Esophagus muscularis mucosa (tissue), 4 donors: ENCODE results near the gene PITPNM1. TPM values are rescaled to one million over a fixed set of nuclear protein-coding genes. Genes with fewer than 3 reads are reported as not detected.
A peak's percentile ranks its signal among the peaks of the same experiment; 100 is the strongest.

Experiments
- DNase-seq: peaks from one replicate; pipeline ENCODE4 v3.0.0-alpha.2; 2017; ENCODE audit errors: extremely low spot score
- H3K27ac ChIP-seq, 4 donors: fragments of 200-600 bp; sonication (generic); replicated peaks in 1 of 4; 1 replicate in 3 of 4; 2 replicates in 1 of 4; pipeline ENCODE4 v1.5.1; 2016 to 2019; ENCODE audit warnings: mild to moderate bottlenecking in 1 of 4
- H3K27me3 ChIP-seq, 4 donors: fragments of 200-600 bp; sonication (generic); one replicate each; pipeline versions ENCODE4 v1.5.1 to v1.6.0; 2016 to 2019
- H3K36me3 ChIP-seq, 4 donors: fragments of 200-600 bp; sonication (generic); one replicate each; pipeline ENCODE4 v1.5.1; 2016 to 2019
- H3K4me1 ChIP-seq, 4 donors: fragments of 200-600 bp; sonication (generic); one replicate each; pipeline ENCODE4 v1.5.1; 2016 to 2019
- H3K4me3 ChIP-seq, 4 donors: fragments of 200-600 bp; sonication (generic); 1 replicate in 2 of 4; 2 replicates in 2 of 4; pipeline ENCODE4 v1.5.1; 2016 to 2019; ENCODE audit warnings: mild to moderate bottlenecking in 4 of 4, moderate library complexity in 1 of 4
- H3K9me3 ChIP-seq, 4 donors: fragments of 200-600 bp; sonication (generic); 1 replicate in 3 of 4; 2 replicates in 1 of 4; pipeline ENCODE4 v1.5.1; 2016 to 2019
- CTCF ChIP-seq, 3 experiments: fragments of 200-600 bp in 2 of 3; fragments of 450-650 bp in 1 of 3; sonication (generic) in 2 of 3; IDR thresholded peaks; one replicate each; pipeline ENCODE4 v1.5.1; 2017 to 2019; ENCODE audit warnings: antibody characterized with exemption in 3 of 3, mild to moderate bottlenecking in 2 of 3, moderate library complexity in 1 of 3
- EP300 ChIP-seq: sonication (generic); formaldehyde crosslinking; IDR thresholded peaks from one replicate; pipeline ENCODE4 v1.6.1; 2017; ENCODE audit warnings: antibody characterized with exemption
- POLR2A ChIP-seq: fragments of 450-650 bp; IDR thresholded peaks from one replicate; pipeline ENCODE4 v1.6.1; 2017; ENCODE audit warnings: antibody characterized with exemption, moderate library complexity, mild to moderate bottlenecking, low read depth
- POLR2AphosphoS5 ChIP-seq, 2 donors: sonication (generic); formaldehyde crosslinking; IDR thresholded peaks; one replicate each; pipeline ENCODE4 v1.6.1; 2017; ENCODE audit warnings: antibody characterized with exemption in 2 of 2
- WGBS: methylation state at CpG from one replicate; pipeline ENCODE4 v1.1.5; 2018; 5-methylcytosine and 5-hydroxymethylcytosine counted together
- intact Hi-C: fragments of 100-400 bp; cut with DNase I; formaldehyde crosslinking; loops from one replicate; pipeline ENCODE4 v1.15.1; 2023
- total RNA-seq, 4 donors: library from RNA; depleted of rRNA; stranded (reverse); fragments of >200 nt; gene quantifications; one replicate each; pipeline versions ENCODE4 v1.1.0 to v1.2.1, GENCODE V29; 2016

The PITPNM1 gene
- total RNA-seq, 4 donors from 2014 or later, result 11.6 to 23.6 (median 15.3) TPM

- intact Hi-C loops, result loop anchor here (5.0 kb wide), 1 partner anchor 63 kb away; the partner anchor contains the start of genes PPP1CA and TBC1D10C
- peaks cover 30 to 60% (median 54%) of the 10 kb centered on the region in 4 donors for H3K4me1 ChIP-seq
- WGBS, result 74% methylated on average over 3 of the region's 3 CpGs
Observed at GRCh38 chr11:67465189-67465510, 40.0 kb downstream of the PITPNM1 start.

GRCh38 chr11:67464411-67465188 is 40.6 kb downstream of the PITPNM1 start:
- Histone ChIP-seq H3K4me3 (peak overlapping the region; percentile 56 to 76 (median 70)), H3K27me3 (no peaks in the 10 kb centered on the region), H3K36me3 (no peaks in the 10 kb centered on the region), H3K27ac (peak overlapping the region; percentile 86 to 94 (median 90)), H3K4me1 (peaks cover 30 to 55% (median 49%) of the 10 kb centered on the region in 4 donors), H3K9me3 (no peaks in the 10 kb centered on the region)
- intact Hi-C loops, result loop anchor here (5.0 kb wide), 1 partner anchor 62 kb away; the partner anchor contains the start of genes PPP1CA and TBC1D10C
- 21% methylated on average over 20 of the region's 56 CpGs for WGBS
- peak; percentile 97 for DNase-seq
- TF ChIP-seq POLR2AphosphoS5 (IDR thresholded peaks at IDR 0.05) (peak; percentile 62 to 68), CTCF (IDR thresholded peaks at IDR 0.05) (peak in 1 of 3 experiments; percentile 1), EP300 (no peak), POLR2A (no peak)

More at GRCh38 chr11:67465189-67465510, 40.0 kb downstream of the PITPNM1 start:
- Histone ChIP-seq H3K27me3 (no peaks in the 10 kb centered on the region), H3K9me3 (no peaks in the 10 kb centered on the region), H3K36me3 (no peaks in the 10 kb centered on the region), H3K27ac (peak overlapping the region; percentile 86 to 94 (median 90)), H3K4me3 (peak overlapping the region; percentile 56 to 76 (median 70))
- no peak for DNase-seq
- TF ChIP-seq POLR2AphosphoS5 (IDR thresholded peaks at IDR 0.05) (no peak), EP300 (no peak), POLR2A (no peak), CTCF (IDR thresholded peaks at IDR 0.05) (no peak)

GRCh38 chr11:67463680-67464410 is 41.3 kb downstream of the PITPNM1 start:
- intact Hi-C loops, result no loop called here
- TF ChIP-seq CTCF (IDR thresholded peaks at IDR 0.05) (no peak), POLR2AphosphoS5 (IDR thresholded peaks at IDR 0.05) (peak; percentile 37 to 41)
- peak overlapping the region; percentile 56 to 76 (median 70) for H3K4me3 ChIP-seq
- 77% methylated on average over 20 of the region's 20 CpGs for WGBS
- no peaks in the 10 kb centered on the region for H3K27me3 ChIP-seq
- peaks cover 30 to 52% (median 46%) of the 10 kb centered on the region in 4 donors for H3K4me1 ChIP-seq
- no peaks in the 10 kb centered on the region for H3K9me3 ChIP-seq
- H3K27ac ChIP-seq, result peak overlapping the region; percentile 86 to 94 (median 90)
- H3K36me3 ChIP-seq, result no peaks in the 10 kb centered on the region
- DNase-seq, result no peak

GRCh38 chr11:67463186-67463585 is 42.0 kb downstream of the PITPNM1 start:
- 96% methylated on average over 10 of the region's 10 CpGs for WGBS
- TF ChIP-seq EP300 (no peak), POLR2A (no peak), CTCF (IDR thresholded peaks at IDR 0.05) (no peak), POLR2AphosphoS5 (IDR thresholded peaks at IDR 0.05) (no peak)
- H3K36me3 ChIP-seq, result no peaks in the 10 kb centered on the region
- H3K4me3 ChIP-seq, result no peak overlapping the region
- peak overlapping the region; percentile 86 to 94 (median 90) for H3K27ac ChIP-seq
- no peaks in the 10 kb centered on the region for H3K9me3 ChIP-seq
- no peak for DNase-seq
- H3K27me3 ChIP-seq, result no peaks in the 10 kb centered on the region
- H3K4me1 ChIP-seq, result peaks cover 28 to 46% (median 41%) of the 10 kb centered on the region in 4 donors
- intact Hi-C loops, result no loop called here
